PC-3 (cell line): ENCODE data around the gene PCDHGB6. TPM values are rescaled to one million over a fixed set of nuclear protein-coding genes. Genes with fewer than 3 reads are reported as not detected.

Source experiments
- ATAC-seq: fragments of 200-7000 bp; cut with Tn5 transposase; 2 replicates; pipeline ENCODE4 v1.9.1; 2020; ENCODE audit warnings: mild to moderate bottlenecking, moderate library complexity
- BruUV-seq: library from RNA; stranded (reverse); fragments of 400-500 nt; replicated peaks from 2 replicates; lab custom pipeline; 2021; lab: Mats Ljungman, UMichigan
- CTCF ChIA-PET: fragments of 300-600 bp; sonication (Branson Sonifier 250); formaldehyde crosslinking; loops from one replicate; lab custom pipeline; 2022; ENCODE audit warnings: antibody characterized with exemption; lab: Charles Lee
- POLR2A ChIA-PET: fragments of 300-600 bp; sonication (Branson Sonifier 250); formaldehyde crosslinking; loops from one replicate; lab custom pipeline; 2022; ENCODE audit warnings: antibody characterized with exemption; ENCODE audit not compliant: unreplicated experiment; lab: Charles Lee
- DNase-seq: peaks from one replicate; pipeline ENCODE4 v3.0.0-alpha.2; 2015
- H2AFZ ChIP-seq: fragments of 300-600 bp; sonication (generic); 2 replicates; pipeline ENCODE4 v1.6.0; 2016; ENCODE audit warnings: antibody characterized with exemption, low read length
- H3F3A ChIP-seq: fragments of 300-600 bp; sonication (generic); one replicate; pipeline ENCODE4 v1.6.0; 2017; ENCODE audit warnings: antibody characterized with exemption, low read length, control low read depth, mild to moderate bottlenecking; ENCODE audit not compliant: unreplicated experiment
- H3K27ac ChIP-seq: fragments of 300-600 bp; sonication (generic); 2 replicates; pipeline ENCODE4 v1.5.1; 2016; ENCODE audit warnings: mild to moderate bottlenecking, low read length
- H3K27me3 ChIP-seq: fragments of 300-600 bp; sonication (generic); 2 replicates; pipeline ENCODE4 v1.6.1; 2016; ENCODE audit warnings: low read length, mixed read lengths
- H3K36me3 ChIP-seq: fragments of 300-600 bp; sonication (generic); 2 replicates; pipeline ENCODE4 v1.6.1; 2016; ENCODE audit warnings: low read depth, mixed run types, low read length, mixed read lengths
- H3K4me1 ChIP-seq: fragments of 300-600 bp; sonication (generic); 2 replicates; pipeline ENCODE4 v1.5.1; 2016; ENCODE audit warnings: low read length; ENCODE audit not compliant: insufficient read depth
- H3K4me2 ChIP-seq: fragments of 300-600 bp; sonication (generic); 2 replicates; pipeline ENCODE4 v1.6.0; 2016; ENCODE audit warnings: low read length
- H3K4me3 ChIP-seq: fragments of 300-600 bp; sonication (generic); 2 replicates; pipeline ENCODE4 v1.5.1; 2016; ENCODE audit warnings: mild to moderate bottlenecking, low read length, mixed read lengths
- H3K79me2 ChIP-seq: fragments of 300-600 bp; sonication (generic); 2 replicates; pipeline ENCODE4 v1.6.1; 2017; ENCODE audit warnings: low read length, mixed read lengths
- H3K9ac ChIP-seq: fragments of 300-600 bp; sonication (generic); 2 replicates; pipeline ENCODE4 v1.6.0; 2016; ENCODE audit warnings: mild to moderate bottlenecking, low read length
- H3K9me2 ChIP-seq: fragments of 300-600 bp; sonication (generic); replicated peaks from 2 replicates; pipeline ENCODE4 v1.6.1; 2016; ENCODE audit warnings: mixed run types, low read length, mixed read lengths
- H3K9me3 ChIP-seq: fragments of 300-600 bp; sonication (generic); 2 replicates; pipeline ENCODE4 v1.6.1; 2016; ENCODE audit warnings: low read length, mixed read lengths
- H4K20me1 ChIP-seq: fragments of 300-600 bp; sonication (generic); 2 replicates; pipeline ENCODE4 v1.6.1; 2016; ENCODE audit warnings: low read length, mixed read lengths
- EZH2 ChIP-seq: fragments of 300-600 bp; sonication (generic); IDR thresholded peaks from one replicate; pipeline ENCODE4 v1.6.1; 2017; ENCODE audit warnings: antibody characterized with exemption, mild to moderate bottlenecking, low read length; ENCODE audit not compliant: unreplicated experiment
- EZH2phosphoT487 ChIP-seq: fragments of 300-600 bp; sonication (generic); IDR thresholded peaks from 2 replicates; pipeline ENCODE4 v1.6.1; 2018; ENCODE audit warnings: mild to moderate bottlenecking, antibody characterized with exemption, low read length, borderline replicate concordance
- intact Hi-C: fragments of 100-400 bp; cut with micrococcal nuclease; formaldehyde crosslinking; loops from 2 replicates; pipeline ENCODE4 v1.9.0; 2023
- total RNA-seq: library from RNA; depleted of rRNA; stranded (reverse); fragments of >200 nt; gene quantifications from 2 replicates; pipeline ENCODE4 v1.2.3, GENCODE V29; 2014
- TF ChIP-seq, protein P1 (sequence below): fragments of 300-600 bp; sonication (generic); conservative IDR thresholded peaks from 2 replicates; pipeline ENCODE4 v1.5.1; 2017; ENCODE audit warnings: antibody characterized with exemption, low read depth, mild to moderate bottlenecking, low read length

PCDHGB6 gene
- total RNA-seq, 1 experiment from 2014 or later: 1.1 TPM

- no peak for ATAC-seq
- Histone ChIP-seq H3K79me2 (no peaks in the 10 kb centered on the region), H2AFZ (no peak overlapping the region), H4K20me1 (no peaks in the 10 kb centered on the region), H3K4me3 (no peak overlapping the region), H3K9me2 (no peaks in the 10 kb centered on the region), H3K4me2 (no peak overlapping the region), H3K4me1 (no peaks in the 10 kb centered on the region), H3K36me3 (no peaks in the 10 kb centered on the region; the same call in 1 of the 2 replicates), H3K9ac (no peak overlapping the region), H3K27me3 (no peaks in the 10 kb centered on the region), H3K9me3 (no peaks in the 10 kb centered on the region), H3K27ac (no peak overlapping the region), H3F3A (no peaks in the 10 kb centered on the region)
- no TSS peak for BruUV-seq
- ChIA-PET CTCF (interaction anchor here (0.6 kb wide), 1 partner anchor 250 kb away, joined by 3 read pairs; no protein-coding TSS in a partner anchor), POLR2A (no interaction called here)
- DNase-seq: no peak
- intact Hi-C loops: no loop called here
- TF ChIP-seq EZH2 (no peak), EZH2phosphoT487 (no peak)
- TF ChIP-seq, protein P1, sequence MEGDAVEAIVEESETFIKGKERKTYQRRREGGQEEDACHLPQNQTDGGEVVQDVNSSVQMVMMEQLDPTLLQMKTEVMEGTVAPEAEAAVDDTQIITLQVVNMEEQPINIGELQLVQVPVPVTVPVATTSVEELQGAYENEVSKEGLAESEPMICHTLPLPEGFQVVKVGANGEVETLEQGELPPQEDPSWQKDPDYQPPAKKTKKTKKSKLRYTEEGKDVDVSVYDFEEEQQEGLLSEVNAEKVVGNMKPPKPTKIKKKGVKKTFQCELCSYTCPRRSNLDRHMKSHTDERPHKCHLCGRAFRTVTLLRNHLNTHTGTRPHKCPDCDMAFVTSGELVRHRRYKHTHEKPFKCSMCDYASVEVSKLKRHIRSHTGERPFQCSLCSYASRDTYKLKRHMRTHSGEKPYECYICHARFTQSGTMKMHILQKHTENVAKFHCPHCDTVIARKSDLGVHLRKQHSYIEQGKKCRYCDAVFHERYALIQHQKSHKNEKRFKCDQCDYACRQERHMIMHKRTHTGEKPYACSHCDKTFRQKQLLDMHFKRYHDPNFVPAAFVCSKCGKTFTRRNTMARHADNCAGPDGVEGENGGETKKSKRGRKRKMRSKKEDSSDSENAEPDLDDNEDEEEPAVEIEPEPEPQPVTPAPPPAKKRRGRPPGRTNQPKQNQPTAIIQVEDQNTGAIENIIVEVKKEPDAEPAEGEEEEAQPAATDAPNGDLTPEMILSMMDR: no peak
These were observed 13.7 kb downstream of the PCDHGB6 start for GRCh38 chr5:141421489-141421855.

DNA sequence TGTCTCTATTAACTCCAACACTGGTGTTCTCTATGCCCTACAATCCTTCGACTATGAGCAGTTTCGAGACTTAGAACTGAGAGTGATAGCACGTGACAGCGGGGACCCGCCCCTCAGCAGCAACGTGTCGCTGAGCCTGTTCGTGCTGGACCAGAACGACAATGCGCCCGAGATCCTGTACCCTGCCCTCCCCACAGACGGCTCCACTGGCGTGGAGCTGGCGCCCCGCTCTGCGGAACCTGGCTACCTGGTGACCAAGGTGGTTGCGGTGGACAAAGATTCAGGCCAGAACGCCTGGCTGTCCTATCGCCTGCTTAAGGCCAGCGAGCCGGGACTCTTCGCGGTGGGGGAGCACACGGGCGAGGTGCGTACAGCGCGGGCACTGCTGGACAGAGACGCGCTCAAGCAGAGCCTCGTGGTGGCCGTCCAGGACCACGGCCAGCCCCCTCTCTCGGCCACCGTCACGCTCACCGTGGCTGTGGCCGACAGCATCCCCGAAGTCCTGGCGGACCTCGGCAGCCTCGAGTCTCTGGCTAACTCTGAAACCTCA lies 15.0 kb downstream of the PCDHGB6 start:
- CTCF ChIA-PET: no interaction called here

More for the DNA sequence above, 15.0 kb downstream of the PCDHGB6 start:
- no peak for TF ChIP-seq EZH2phosphoT487
- TF ChIP-seq, protein P1: no peak
- TF ChIP-seq EZH2: no peak
- no peak overlapping the region for H3K9ac ChIP-seq
- no peaks in the 10 kb centered on the region for H3K79me2 ChIP-seq
- ATAC-seq (no peak), DNase-seq (no peak)
- H3K27me3 ChIP-seq: no peaks in the 10 kb centered on the region
- no peaks in the 10 kb centered on the region for H3K9me3 ChIP-seq
- H3K36me3 ChIP-seq: no peaks in the 10 kb centered on the region; the same call in 1 of the 2 replicates
- no peak overlapping the region for H3K27ac ChIP-seq
- H3F3A ChIP-seq: no peaks in the 10 kb centered on the region
- no peaks in the 10 kb centered on the region for H3K4me1 ChIP-seq
- BruUV-seq: no TSS peak
- POLR2A ChIA-PET: no interaction called here
- H3K9me2 ChIP-seq: no peaks in the 10 kb centered on the region
- H3K4me3 ChIP-seq: no peak overlapping the region
- H2AFZ ChIP-seq: no peak overlapping the region
- no peak overlapping the region for H3K4me2 ChIP-seq
- intact Hi-C loops: no loop called here
- H4K20me1 ChIP-seq: no peaks in the 10 kb centered on the region
